Spleen (tissue), 7 donors: ENCODE results near the gene SEC11A.

Experiments
- POLR2A ChIP-seq, 3 donors: fragments of 450-650 bp; IDR thresholded peaks; one replicate each; pipeline ENCODE4 v1.5.1; 2017; ENCODE audit warnings: antibody characterized with exemption in 3 of 3, mild to moderate bottlenecking in 1 of 3
- POLR2AphosphoS5 ChIP-seq, 3 donors: sonication (generic); formaldehyde crosslinking; IDR thresholded peaks; one replicate each; pipeline ENCODE4 v1.5.1; 2017; ENCODE audit warnings: antibody characterized with exemption in 3 of 3
- TF ChIP-seq, protein P1 (sequence below), 11 experiments: fragments of 200-600 bp in 7 of 11; fragments of 450-650 bp in 4 of 11; sonication (generic) in 4 of 11; IDR thresholded peaks in 8 of 11; conservative IDR thresholded peaks in 3 of 11; 1 replicate in 7 of 11; 2 replicates in 4 of 11; pipeline versions ENCODE4 v1.4.0 to v1.8.0; 2016 to 2021; ENCODE audit warnings: antibody characterized with exemption in 11 of 11, inconsistent platforms in 4 of 11, mild to moderate bottlenecking in 1 of 11
- donor health status: DM: no; HTN: no; CAD: no; lungs with moderate emphysema.
- donor health status: DM: no; HTN: no; CAD: no.
- donor health status: DM: no; HTN: no; CAD: no.

DNA sequence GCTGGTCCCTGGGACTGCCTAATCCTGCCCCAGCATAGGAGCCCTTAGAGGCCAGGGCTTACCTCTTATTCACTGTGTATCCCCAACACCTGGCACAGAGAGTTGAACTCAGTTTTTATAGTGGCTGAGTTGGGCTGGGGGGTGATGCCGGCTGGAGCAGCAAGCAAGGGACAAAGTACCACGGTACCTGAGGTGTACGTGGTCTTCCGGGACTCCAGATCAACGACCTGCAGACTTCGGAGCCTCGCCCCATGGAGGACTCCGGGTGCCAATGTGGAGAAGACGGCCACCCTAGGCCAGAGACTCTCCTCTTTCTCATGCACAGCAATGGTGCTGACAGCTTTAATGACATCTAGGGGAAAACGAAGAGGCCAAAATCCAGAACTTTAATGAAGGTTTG, 69.9 kb downstream of the SEC11A start:
- TF ChIP-seq, protein P1, sequence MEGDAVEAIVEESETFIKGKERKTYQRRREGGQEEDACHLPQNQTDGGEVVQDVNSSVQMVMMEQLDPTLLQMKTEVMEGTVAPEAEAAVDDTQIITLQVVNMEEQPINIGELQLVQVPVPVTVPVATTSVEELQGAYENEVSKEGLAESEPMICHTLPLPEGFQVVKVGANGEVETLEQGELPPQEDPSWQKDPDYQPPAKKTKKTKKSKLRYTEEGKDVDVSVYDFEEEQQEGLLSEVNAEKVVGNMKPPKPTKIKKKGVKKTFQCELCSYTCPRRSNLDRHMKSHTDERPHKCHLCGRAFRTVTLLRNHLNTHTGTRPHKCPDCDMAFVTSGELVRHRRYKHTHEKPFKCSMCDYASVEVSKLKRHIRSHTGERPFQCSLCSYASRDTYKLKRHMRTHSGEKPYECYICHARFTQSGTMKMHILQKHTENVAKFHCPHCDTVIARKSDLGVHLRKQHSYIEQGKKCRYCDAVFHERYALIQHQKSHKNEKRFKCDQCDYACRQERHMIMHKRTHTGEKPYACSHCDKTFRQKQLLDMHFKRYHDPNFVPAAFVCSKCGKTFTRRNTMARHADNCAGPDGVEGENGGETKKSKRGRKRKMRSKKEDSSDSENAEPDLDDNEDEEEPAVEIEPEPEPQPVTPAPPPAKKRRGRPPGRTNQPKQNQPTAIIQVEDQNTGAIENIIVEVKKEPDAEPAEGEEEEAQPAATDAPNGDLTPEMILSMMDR (IDR thresholded peaks at IDR 0.05 in 8 of 11, conservative IDR thresholded peaks at IDR 0.05 in 3 of 11) = no peak
- TF ChIP-seq POLR2AphosphoS5 (IDR thresholded peaks at IDR 0.05) = peak in 2 of 3 donors; percentile 14 to 18
- TF ChIP-seq POLR2A (IDR thresholded peaks at IDR 0.05) = no peak
